Ecto neural progenitor cell (in vitro differentiated cells): ENCODE results near the gene ABCF2.

Experiments
- DNase-seq: peaks from one replicate; pipeline ENCODE4 v3.0.0-alpha.2; 2018; ENCODE audit warnings: low spot score

The ABCF2 gene

DNA sequence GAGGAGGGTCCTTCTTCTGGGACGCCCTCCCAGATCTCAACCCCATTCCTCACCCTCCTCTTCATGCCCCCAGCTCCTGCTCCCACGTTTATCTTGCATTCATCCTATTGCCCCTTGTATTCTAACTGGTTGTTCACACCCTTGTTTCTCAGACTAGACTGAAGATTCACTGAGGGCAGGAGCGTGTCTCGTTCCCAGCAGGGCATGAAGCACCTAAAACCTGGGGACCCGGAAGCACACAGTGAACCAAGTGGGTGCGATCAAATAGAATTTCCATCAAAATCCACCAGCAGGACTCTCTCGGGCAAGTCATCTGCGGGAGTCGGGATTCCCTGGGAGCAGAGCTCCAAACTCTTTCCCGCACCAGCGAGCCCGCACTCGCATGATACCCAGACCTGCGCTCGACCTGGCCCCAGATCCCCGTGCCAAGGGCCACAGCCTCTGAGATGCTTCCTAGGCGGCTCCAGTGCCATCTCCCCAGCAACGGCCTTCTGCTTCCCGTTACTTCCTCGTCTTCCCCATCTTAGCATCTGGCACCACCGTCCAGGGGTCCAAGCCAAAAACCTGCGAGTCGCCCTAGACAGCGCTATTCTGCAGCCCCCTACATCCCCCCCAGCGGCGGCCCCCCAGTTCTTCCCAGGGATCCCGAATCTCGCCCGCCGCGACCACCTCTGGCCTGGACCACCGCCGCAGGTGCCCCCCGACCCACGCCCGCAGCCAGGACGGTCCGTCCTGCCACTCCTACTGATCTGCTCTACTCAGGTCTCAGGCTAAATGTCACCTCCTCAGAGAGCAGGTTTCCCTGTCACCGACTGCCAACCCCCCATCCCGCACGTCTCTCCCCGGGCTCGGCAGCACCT, 53.4 kb downstream of the ABCF2 start:
- DNase-seq = no peak

- peak; percentile 89 for DNase-seq
These were observed 54.5 kb downstream of the ABCF2 start for GRCh38 chr7:151172273-151173141.

DNA sequence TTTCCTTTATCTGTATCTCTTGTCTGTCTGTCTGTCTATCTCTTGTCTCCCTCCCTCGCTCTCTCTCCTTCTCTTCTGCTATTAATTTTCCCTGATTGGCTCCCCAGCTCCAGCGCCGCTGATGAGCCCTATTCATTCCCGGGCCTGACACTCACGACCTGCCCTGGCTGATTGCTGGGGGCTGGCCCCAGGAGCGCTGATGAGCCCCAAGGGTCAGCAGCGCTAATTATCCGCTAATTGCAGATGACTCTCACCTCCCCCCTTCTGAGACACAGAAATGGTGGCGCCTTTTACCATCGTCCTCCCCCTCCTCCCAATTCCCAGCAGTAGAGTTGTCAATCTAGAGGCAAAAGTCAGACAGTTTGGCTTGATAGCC, 58.2 kb downstream of the ABCF2 start:
- DNase-seq = no peak

DNA sequence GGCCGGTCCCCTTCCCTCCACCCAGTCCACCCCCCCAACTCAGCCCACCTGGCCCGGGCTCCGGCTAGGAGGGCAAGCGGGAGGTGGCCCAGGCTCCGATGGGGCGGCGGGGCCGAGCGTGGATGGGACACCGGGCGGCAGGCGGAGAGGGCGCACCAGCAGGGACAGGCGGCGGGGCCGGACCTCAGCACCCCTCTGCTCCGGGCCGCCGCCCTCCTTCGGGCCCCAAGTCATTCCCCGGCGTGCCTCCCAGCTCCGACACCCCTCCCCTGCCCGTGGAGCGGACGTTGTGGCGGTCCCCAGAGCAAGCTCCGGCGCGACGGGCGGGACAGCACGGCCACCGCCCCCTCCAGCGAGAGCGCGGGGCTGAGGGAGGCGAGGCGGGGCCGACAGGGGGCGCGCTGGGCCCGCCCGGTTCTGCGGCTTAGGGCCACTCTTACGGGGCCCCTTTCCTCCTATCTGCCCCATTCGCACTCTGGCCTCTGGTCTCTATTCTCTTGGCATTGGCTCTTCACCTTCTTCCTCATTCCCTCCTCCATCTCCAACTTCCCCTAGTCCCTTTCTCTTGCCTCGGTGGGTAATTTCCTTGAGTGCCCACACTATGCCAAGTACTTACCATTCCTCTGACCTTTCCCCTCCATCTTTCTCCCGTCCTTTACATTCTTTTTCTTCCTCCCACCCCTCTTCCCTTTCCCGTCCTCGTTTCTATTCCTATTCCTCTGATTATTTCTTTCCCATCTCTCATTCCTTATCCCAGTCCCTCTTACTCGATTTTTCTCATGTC, 58.8 kb downstream of the ABCF2 start:
- DNase-seq = peak; percentile 77

GRCh38 chr7:151167197-151167961, 59.6 kb downstream of the ABCF2 start, which contains the start of gene GBX1:
Gene GBX1 (minus strand): TSS chr7:151167694. CDS start chr7:151167548, 146 bp downstream.
- DNase-seq = peak; percentile 76

- no peak for DNase-seq
These were observed 60.3 kb downstream of the ABCF2 start for GRCh38 chr7:151166629-151167196.
